IMR-90 (cell line): ENCODE results near the gene INO80E. TPM values are rescaled to one million over a fixed set of nuclear protein-coding genes. Genes with fewer than 3 reads are reported as not detected.

ENCODE experiments used
- ATAC-seq: fragments of 200-7000 bp; cut with Tn5 transposase; 2 replicates; pipeline ENCODE4 v1.9.1; 2020; ENCODE audit warnings: low read depth, mild to moderate bottlenecking, moderate library complexity
- BruUV-seq: library from RNA; stranded (reverse); fragments of 400-500 nt; replicated peaks from 2 replicates; lab custom pipeline; 2021; lab: Mats Ljungman, UMichigan
- CTCF ChIA-PET: fragments of 300-600 bp; formaldehyde crosslinking; extraction: SDS; loops from one replicate; lab custom pipeline; 2021; ENCODE audit warnings: antibody characterized with exemption; lab: Yijun Ruan, JAX
- POLR2A ChIA-PET: fragments of 300-600 bp; sonication (Branson Sonifier 250); formaldehyde crosslinking; loops from one replicate; lab custom pipeline; 2022; ENCODE audit warnings: antibody characterized with exemption; ENCODE audit not compliant: unreplicated experiment; lab: Charles Lee
- DNase-seq: peaks from one replicate; pipeline ENCODE4 v3.0.0; 2013
- H2AFZ ChIP-seq: replicated peaks from 2 replicates; pipeline ENCODE3; 2013; ENCODE audit warnings: low read length, mild to moderate bottlenecking; ENCODE audit not compliant: poor library complexity
- H2AK5ac ChIP-seq: 2 replicates; pipeline ENCODE4 v1.6.1; 2013; ENCODE audit warnings: low read depth, low read length, inconsistent platforms
- H2AK9ac ChIP-seq: replicated peaks from 2 replicates; pipeline ENCODE3; 2013; ENCODE audit warnings: mild to moderate bottlenecking, low read depth, low read length, moderate library complexity; ENCODE audit not compliant: poor library complexity
- H2BK120ac ChIP-seq: 2 replicates; pipeline ENCODE4 v1.6.1; 2013; ENCODE audit warnings: low read depth, low read length, inconsistent platforms
- H2BK15ac ChIP-seq: 3 replicates; pipeline ENCODE4 v1.6.1; 2013; ENCODE audit warnings: low read depth, low read length, inconsistent platforms
- H2BK20ac ChIP-seq: 2 replicates; pipeline ENCODE4 v1.6.1; 2013; ENCODE audit warnings: low read depth, mild to moderate bottlenecking, inconsistent platforms, low read length, moderate library complexity
- H2BK5ac ChIP-seq: 2 replicates; pipeline ENCODE4 v1.6.1; 2013; ENCODE audit warnings: mild to moderate bottlenecking, low read depth, low read length, inconsistent platforms; ENCODE audit not compliant: poor library complexity, severe bottlenecking
- H3K14ac ChIP-seq: replicated peaks from 2 replicates; pipeline ENCODE4 v1.6.1; 2013; ENCODE audit warnings: low read depth, low read length, inconsistent platforms
- H3K18ac ChIP-seq: 2 replicates; pipeline ENCODE4 v1.6.1; 2013; ENCODE audit warnings: low read depth, low read length, control low read depth
- H3K23ac ChIP-seq: 2 replicates; pipeline ENCODE4 v1.6.1; 2013; ENCODE audit warnings: low read depth, low read length, inconsistent platforms
- H3K27ac ChIP-seq: 2 replicates; pipeline ENCODE4 v1.5.1; 2013; ENCODE audit warnings: mild to moderate bottlenecking, control low read depth, low read length; ENCODE audit not compliant: insufficient read depth
- H3K27me3 ChIP-seq: 2 replicates; pipeline ENCODE4 v1.6.1; 2013; ENCODE audit warnings: low read length; ENCODE audit not compliant: control insufficient read depth, insufficient read depth
- H3K36me3 ChIP-seq: 2 replicates; pipeline ENCODE4 v1.6.1; 2013; ENCODE audit warnings: low read length, mixed read lengths; ENCODE audit not compliant: control insufficient read depth, insufficient read depth
- H3K4ac ChIP-seq: 2 replicates; pipeline ENCODE4 v1.6.1; 2013; ENCODE audit warnings: low read depth, low read length, inconsistent platforms
- H3K4me1 ChIP-seq: 2 replicates; pipeline ENCODE4 v1.6.1; 2013; ENCODE audit warnings: low read length, mixed read lengths; ENCODE audit not compliant: control insufficient read depth, insufficient read depth
- H3K4me2 ChIP-seq: 2 replicates; pipeline ENCODE4 v1.6.1; 2013; ENCODE audit warnings: low read depth, mild to moderate bottlenecking, control low read depth, low read length, moderate library complexity
- H3K4me3 ChIP-seq: 2 replicates; pipeline ENCODE4 v1.5.1; 2013; ENCODE audit warnings: low read depth, mild to moderate bottlenecking, control low read depth, low read length, moderate library complexity; ENCODE audit not compliant: insufficient read depth
- H3K56ac ChIP-seq: 2 replicates; pipeline ENCODE4 v1.6.1; 2013; ENCODE audit warnings: low read length, inconsistent platforms; ENCODE audit not compliant: insufficient read depth; ENCODE audit errors: extremely low read depth
- H3K79me1 ChIP-seq, 2 experiments: 2 replicates each; pipeline ENCODE4 v1.6.1; 2013; ENCODE audit warnings: low read length in 2 of 2, inconsistent platforms in 1 of 2, low read depth in 1 of 2
- H3K9ac ChIP-seq: 2 replicates; pipeline ENCODE4 v1.6.1; 2013; ENCODE audit warnings: low read depth, low read length, control low read depth
- H3K9me1 ChIP-seq: 2 replicates; pipeline ENCODE4 v1.6.1; 2013; ENCODE audit warnings: low read length, inconsistent platforms; ENCODE audit not compliant: insufficient read depth
- H3K9me3 ChIP-seq: 2 replicates; pipeline ENCODE4 v1.6.1; 2013; ENCODE audit warnings: low read length; ENCODE audit not compliant: control insufficient read depth, insufficient read depth
- H4K20me1 ChIP-seq: 2 replicates; pipeline ENCODE4 v1.6.1; 2013; ENCODE audit warnings: low read length, inconsistent platforms; ENCODE audit not compliant: insufficient read depth
- H4K5ac ChIP-seq: 2 replicates; pipeline ENCODE4 v1.6.1; 2013; ENCODE audit warnings: mild to moderate bottlenecking, low read depth, low read length, control low read depth
- H4K8ac ChIP-seq, 2 experiments: 2 replicates each; pipeline ENCODE4 v1.6.1; 2013; ENCODE audit warnings: low read depth in 2 of 2, low read length in 2 of 2, control low read depth in 1 of 2, inconsistent platforms in 1 of 2
- H4K91ac ChIP-seq: 2 replicates; pipeline ENCODE4 v1.6.1; 2013; ENCODE audit warnings: low read depth, low read length, inconsistent platforms; ENCODE audit not compliant: insufficient read depth
- CEBPB ChIP-seq: IDR thresholded peaks from 2 replicates; pipeline ENCODE4 v1.6.1; 2012; ENCODE audit warnings: low read depth, low read length, improper control_type of control experiment
- CHD1 ChIP-seq: IDR thresholded peaks from 2 replicates; pipeline ENCODE4 v1.6.1; 2012; ENCODE audit warnings: low read depth, low read length, improper control_type of control experiment
- CTCF ChIP-seq: conservative IDR thresholded peaks from 2 replicates; pipeline ENCODE4 v1.5.1; 2012; ENCODE audit warnings: mild to moderate bottlenecking, low read depth, low read length, improper control_type of control experiment
- FOS ChIP-seq: fragments of 150-350 bp; IDR thresholded peaks from 2 replicates; pipeline ENCODE4 v1.6.1; 2016; ENCODE audit warnings: low read depth, low read length
- MAFK ChIP-seq: IDR thresholded peaks from 2 replicates; pipeline ENCODE4 v1.6.1; 2012; ENCODE audit warnings: low read depth, low read length, improper control_type of control experiment
- MAZ ChIP-seq: IDR thresholded peaks from 2 replicates; pipeline ENCODE4 v1.6.1; 2012; ENCODE audit warnings: low read depth, mild to moderate bottlenecking, low read length, improper control_type of control experiment, moderate library complexity, borderline replicate concordance
- MXI1 ChIP-seq: IDR thresholded peaks from 2 replicates; pipeline ENCODE4 v1.6.1; 2012; ENCODE audit warnings: low read depth, mild to moderate bottlenecking, low read length, moderate library complexity, borderline replicate concordance
- NFE2L2 ChIP-seq: fragments of 150-350 bp; IDR thresholded peaks from 2 replicates; pipeline ENCODE4 v1.6.1; 2016; ENCODE audit warnings: low read depth, mild to moderate bottlenecking, low read length
- RAD21 ChIP-seq: IDR thresholded peaks from 2 replicates; pipeline ENCODE4 v1.6.1; 2012; ENCODE audit warnings: low read length, improper control_type of control experiment
- RCOR1 ChIP-seq: IDR thresholded peaks from 2 replicates; pipeline ENCODE4 v1.6.1; 2012; ENCODE audit warnings: mild to moderate bottlenecking, low read length, improper control_type of control experiment; ENCODE audit not compliant: insufficient replicate concordance
- RFX5 ChIP-seq: IDR thresholded peaks from 2 replicates; pipeline ENCODE4 v1.8.0; 2012; ENCODE audit warnings: low read depth, mild to moderate bottlenecking, low read length, moderate library complexity
- WGBS, 2 experiments: methylation state at CpG; one replicate each; pipeline versions ENCODE4 v1.1.5 to v1.1.7; 2013; ENCODE audit warnings: missing lambda C conversion rate in 2 of 2; ENCODE audit not compliant: insufficient read length in 1 of 2; ENCODE audit errors: extremely low coverage in 2 of 2; 5-methylcytosine and 5-hydroxymethylcytosine counted together
- dilution Hi-C: fragments of 300-500 bp; cut with HindIII; formaldehyde crosslinking; loops from one replicate; pipeline ENCODE4 v1.14.3; 2018; ENCODE audit warnings: low sequenced_read_pairs; ENCODE audit not compliant: unreplicated experiment
- in situ Hi-C: fragments of 300-500 bp; cut with MboI; formaldehyde crosslinking; loops from 3 replicates; pipeline ENCODE4 v1.14.3; 2019; ENCODE audit warnings: low sequenced_read_pairs, inconsistent platforms, mixed read lengths
- intact Hi-C: fragments of 100-400 bp; cut with micrococcal nuclease; formaldehyde crosslinking; loops from 2 replicates; pipeline ENCODE4 v1.10.0; 2022
- polyA plus RNA-seq, 3 experiments: library from polyadenylated mRNA; depleted of rRNA; stranded (reverse); fragments of >200 nt; gene quantifications; 2 replicates each; pipeline ENCODE4 v1.2.3, GENCODE V29; 2012; ENCODE audit warnings: low replicate concordance in 1 of 3
- total RNA-seq: library from RNA; depleted of rRNA; stranded (reverse); fragments of >200 nt; gene quantifications from 2 replicates; pipeline ENCODE4 v1.2.3, GENCODE V29; 2012
- TF ChIP-seq, protein P1 (sequence below): fragments of 150-350 bp; IDR thresholded peaks from 2 replicates; pipeline ENCODE4 v1.6.1; 2017; ENCODE audit warnings: mild to moderate bottlenecking, antibody characterized with exemption, low read length, low read depth
- TF ChIP-seq, protein P2 (sequence below): fragments of 150-350 bp; IDR thresholded peaks from 2 replicates; pipeline ENCODE4 v1.6.1; 2016; ENCODE audit warnings: low read depth, mild to moderate bottlenecking, low read length, moderate library complexity, borderline replicate concordance

Gene INO80E
- total and polyA plus RNA-seq, 2 of the 4 experiments (the other 2 are of a cell fraction) = 40.9 to 42.1 TPM

- CTCF ChIA-PET = interaction anchor here (1.7 kb wide), 1 partner anchor 179 kb away, joined by 4 read pairs; the partner anchor contains the start of gene PAGR1
- no TSS peak for BruUV-seq
- H3K9ac ChIP-seq = peak overlapping the region; percentile 85
- H3K27me3 ChIP-seq = no peaks in the 10 kb centered on the region
- no peaks in the 10 kb centered on the region for H3K9me3 ChIP-seq
- H2BK120ac ChIP-seq = no peak overlapping the region; the same call in 1 of the 2 replicates
- ATAC-seq (peak; percentile 10; the same call in 1 of the 2 replicates), DNase-seq (peak; percentile 66)
- H3K23ac ChIP-seq = peak overlapping the region; percentile 67; the same call in 1 of the 2 replicates
- peak overlapping the region; percentile 70; the same call in 1 of the 2 replicates for H3K27ac ChIP-seq
- H2AK9ac ChIP-seq = peak overlapping the region; percentile 68
- H2BK20ac ChIP-seq = no peak overlapping the region
- H4K5ac ChIP-seq = peak overlapping the region; percentile 35
- peak overlapping the region; percentile 93 for H4K8ac ChIP-seq
- H3K56ac ChIP-seq = peak overlapping the region; percentile 56; the same call in 1 of the 2 replicates
- peak overlapping the region; percentile 61 for H2AK5ac ChIP-seq
- in situ Hi-C loops = no loop called here
- TF ChIP-seq RFX5 (no peak), NFE2L2 (no peak), MAFK (no peak), RAD21 (no peak), RCOR1 (no peak), CEBPB (no peak), CTCF (no peak), MAZ (no peak), MXI1 (no peak), CHD1 (no peak), FOS (no peak)
- TF ChIP-seq, protein P1, sequence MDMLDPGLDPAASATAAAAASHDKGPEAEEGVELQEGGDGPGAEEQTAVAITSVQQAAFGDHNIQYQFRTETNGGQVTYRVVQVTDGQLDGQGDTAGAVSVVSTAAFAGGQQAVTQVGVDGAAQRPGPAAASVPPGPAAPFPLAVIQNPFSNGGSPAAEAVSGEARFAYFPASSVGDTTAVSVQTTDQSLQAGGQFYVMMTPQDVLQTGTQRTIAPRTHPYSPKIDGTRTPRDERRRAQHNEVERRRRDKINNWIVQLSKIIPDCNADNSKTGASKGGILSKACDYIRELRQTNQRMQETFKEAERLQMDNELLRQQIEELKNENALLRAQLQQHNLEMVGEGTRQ = no peak
- TF ChIP-seq, protein P2, sequence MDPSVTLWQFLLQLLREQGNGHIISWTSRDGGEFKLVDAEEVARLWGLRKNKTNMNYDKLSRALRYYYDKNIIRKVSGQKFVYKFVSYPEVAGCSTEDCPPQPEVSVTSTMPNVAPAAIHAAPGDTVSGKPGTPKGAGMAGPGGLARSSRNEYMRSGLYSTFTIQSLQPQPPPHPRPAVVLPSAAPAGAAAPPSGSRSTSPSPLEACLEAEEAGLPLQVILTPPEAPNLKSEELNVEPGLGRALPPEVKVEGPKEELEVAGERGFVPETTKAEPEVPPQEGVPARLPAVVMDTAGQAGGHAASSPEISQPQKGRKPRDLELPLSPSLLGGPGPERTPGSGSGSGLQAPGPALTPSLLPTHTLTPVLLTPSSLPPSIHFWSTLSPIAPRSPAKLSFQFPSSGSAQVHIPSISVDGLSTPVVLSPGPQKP = no peak
- H3K14ac ChIP-seq = peak overlapping the region; percentile 2
- no peak overlapping the region for H2BK15ac ChIP-seq
- peak overlapping the region; percentile 70 for H3K4me2 ChIP-seq
- H4K91ac ChIP-seq = peak overlapping the region; percentile 47; the same call in 1 of the 2 replicates
- dilution Hi-C loops = no loop called here
- POLR2A ChIA-PET = no interaction called here
- H3K18ac ChIP-seq = no peak overlapping the region
- H3K4me1 ChIP-seq = peaks cover 8% of the 10 kb centered on the region
- peak overlapping the region; percentile 64 for H3K4ac ChIP-seq
- peak overlapping the region; percentile 65 for H3K4me3 ChIP-seq
- 7% methylated on average over 11 of the region's 24 CpGs; no CpG with 5 or more reads in 1 of the 2 experiments for WGBS, 2 experiments
- intact Hi-C loops = loop anchor here (2.0 to 5.0 kb wide), 2 partner anchors 67 to 132 kb away; partner anchors contain the start of genes CDIPT and KCTD13
- H4K20me1 ChIP-seq = no peaks in the 10 kb centered on the region
- H3K9me1 ChIP-seq = peaks cover 7% of the 10 kb centered on the region; the same call in 1 of the 2 replicates
- H2BK5ac ChIP-seq = peak overlapping the region; percentile 71
- H2AFZ ChIP-seq = peak overlapping the region; percentile 99
- peaks cover 18% of the 10 kb centered on the region for H3K36me3 ChIP-seq
- H3K79me1 ChIP-seq = peaks cover 13 to 45% of the 10 kb centered on the region in 2 experiments; a peak in 3 of 4 replicates
Measured at GRCh38 chr16:29994600-29995323, 1.3 kb upstream of the INO80E start.
